HL-60 (cell line): ENCODE results near the gene GDPD5.

Source experiments
- DNase-seq, 2 experiments: peaks; one replicate each; pipeline ENCODE4 v3.0.0-alpha.2; 2010 to 2020; ENCODE audit warnings: low read depth in 1 of 2, low spot score in 1 of 2
- H3K27ac ChIP-seq: fragments of 250-450 bp; sonication (Bioruptor Pico); replicated peaks from 2 replicates; pipeline ENCODE4 v1.5.1; 2020; ENCODE audit warnings: mild to moderate bottlenecking, moderate library complexity
- H3K27me3 ChIP-seq: fragments of 250-450 bp; sonication (Bioruptor Pico); 2 replicates; pipeline ENCODE4 v1.5.1; 2021; ENCODE audit warnings: mild to moderate bottlenecking, moderate library complexity; ENCODE audit not compliant: insufficient read depth, poor library complexity, severe bottlenecking
- H3K4me3 ChIP-seq: replicated peaks from 2 replicates; pipeline ENCODE4 v1.5.1; 2011; ENCODE audit warnings: mild to moderate bottlenecking, control low read depth, low read length; ENCODE audit not compliant: insufficient read depth
- CTCF ChIP-seq: IDR thresholded peaks from one replicate; pipeline ENCODE4 v1.5.1; 2011; ENCODE audit warnings: low read length, control low read depth, inconsistent platforms; ENCODE audit not compliant: insufficient read depth
- GABPA ChIP-seq: IDR thresholded peaks from 2 replicates; pipeline ENCODE4 v1.6.1; 2012; ENCODE audit warnings: low read depth
- POLR2AphosphoS5 ChIP-seq: IDR thresholded peaks from 2 replicates; pipeline ENCODE4 v1.6.1; 2012; ENCODE audit warnings: low read depth
- REST ChIP-seq: IDR thresholded peaks from 2 replicates; pipeline ENCODE4 v1.6.1; 2012; ENCODE audit warnings: low read depth; ENCODE audit not compliant: insufficient replicate concordance
- SPI1 ChIP-seq: IDR thresholded peaks from 2 replicates; pipeline ENCODE4 v1.6.1; 2012; ENCODE audit warnings: low read depth, mild to moderate bottlenecking, borderline replicate concordance

GDPD5 gene

GRCh38 chr11:75429902-75430713, 95.6 kb downstream of the GDPD5 start:
- peaks cover 35% of the 10 kb centered on the region for H3K27me3 ChIP-seq
- TF ChIP-seq GABPA (no peak), REST (peak; percentile 88)
- peak; percentile 58 to 60 for DNase-seq
- peak overlapping the region; percentile 37 for H3K4me3 ChIP-seq
- H3K27ac ChIP-seq = no peak overlapping the region

GRCh38 chr11:75429641-75429901, 96.2 kb downstream of the GDPD5 start:
- Histone ChIP-seq H3K4me3 (no peak overlapping the region), H3K27ac (no peak overlapping the region), H3K27me3 (peaks cover 35% of the 10 kb centered on the region)
- DNase-seq = no peak
- TF ChIP-seq CTCF = no peak
- TF ChIP-seq GABPA = no peak
- TF ChIP-seq REST = no peak
- TF ChIP-seq POLR2AphosphoS5 = no peak
- TF ChIP-seq SPI1 = no peak

DNA sequence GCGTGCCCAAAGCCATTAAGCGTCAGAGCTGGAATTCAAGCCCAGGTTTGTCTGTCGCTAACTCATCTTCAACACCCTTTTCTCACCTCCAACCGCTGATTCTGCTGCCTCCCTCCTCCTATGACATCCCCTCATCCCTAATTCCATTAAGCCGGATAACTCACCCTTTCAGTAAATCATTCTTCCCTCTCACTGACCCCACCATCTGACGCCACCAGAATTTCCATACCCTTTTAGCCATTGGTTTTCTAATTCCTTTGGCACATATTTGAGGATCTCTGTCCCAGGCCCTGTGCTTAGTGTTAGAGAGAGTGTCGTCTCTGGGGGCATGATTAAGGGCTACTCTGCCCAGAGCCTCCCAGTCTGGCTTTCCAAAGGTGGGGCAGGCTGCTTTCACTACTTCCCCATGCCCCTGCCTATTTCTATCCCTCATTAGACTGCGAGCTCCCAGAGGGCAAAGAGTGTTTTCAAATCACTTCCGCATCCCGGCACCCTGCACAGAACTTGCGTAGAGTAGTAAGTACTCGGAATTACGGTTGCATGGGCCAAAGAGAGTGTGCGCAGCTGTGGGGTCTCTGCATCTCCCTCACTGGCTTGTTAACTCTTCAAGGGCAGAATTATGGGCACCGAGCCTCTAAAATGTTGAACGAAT, 96.6 kb downstream of the GDPD5 start:
- DNase-seq = no peak
- TF ChIP-seq SPI1 (no peak), REST (no peak), GABPA (no peak), CTCF (no peak), POLR2AphosphoS5 (no peak)
- H3K27ac ChIP-seq = no peak overlapping the region
- H3K27me3 ChIP-seq = peaks cover 35% of the 10 kb centered on the region
- no peak overlapping the region for H3K4me3 ChIP-seq
